Transverse colon (tissue), 4 donors: ENCODE results near the gene EZH1.

ENCODE experiments used
- EP300 ChIP-seq: sonication (generic); formaldehyde crosslinking; IDR thresholded peaks from one replicate; pipeline ENCODE4 v1.6.1; 2017; ENCODE audit warnings: antibody characterized with exemption, low read depth
- POLR2A ChIP-seq: fragments of 450-650 bp; IDR thresholded peaks from one replicate; pipeline ENCODE4 v1.6.1; 2016; ENCODE audit warnings: antibody characterized with exemption, mild to moderate bottlenecking, moderate library complexity
- POLR2AphosphoS5 ChIP-seq, 3 donors: sonication (generic); formaldehyde crosslinking; IDR thresholded peaks; one replicate each; pipeline ENCODE4 v1.6.1; 2016; ENCODE audit warnings: antibody characterized with exemption in 3 of 3
- TF ChIP-seq, protein P1 (sequence below), 5 experiments: fragments of 200-600 bp in 3 of 5; fragments of 450-650 bp in 2 of 5; sonication (generic) in 3 of 5; IDR thresholded peaks; 1 replicate in 2 of 5; 2 replicates in 3 of 5; pipeline ENCODE4 v1.5.1; 2016 to 2017; ENCODE audit warnings: antibody characterized with exemption in 5 of 5, inconsistent platforms in 3 of 5, mild to moderate bottlenecking in 2 of 5, moderate library complexity in 1 of 5

DNA sequence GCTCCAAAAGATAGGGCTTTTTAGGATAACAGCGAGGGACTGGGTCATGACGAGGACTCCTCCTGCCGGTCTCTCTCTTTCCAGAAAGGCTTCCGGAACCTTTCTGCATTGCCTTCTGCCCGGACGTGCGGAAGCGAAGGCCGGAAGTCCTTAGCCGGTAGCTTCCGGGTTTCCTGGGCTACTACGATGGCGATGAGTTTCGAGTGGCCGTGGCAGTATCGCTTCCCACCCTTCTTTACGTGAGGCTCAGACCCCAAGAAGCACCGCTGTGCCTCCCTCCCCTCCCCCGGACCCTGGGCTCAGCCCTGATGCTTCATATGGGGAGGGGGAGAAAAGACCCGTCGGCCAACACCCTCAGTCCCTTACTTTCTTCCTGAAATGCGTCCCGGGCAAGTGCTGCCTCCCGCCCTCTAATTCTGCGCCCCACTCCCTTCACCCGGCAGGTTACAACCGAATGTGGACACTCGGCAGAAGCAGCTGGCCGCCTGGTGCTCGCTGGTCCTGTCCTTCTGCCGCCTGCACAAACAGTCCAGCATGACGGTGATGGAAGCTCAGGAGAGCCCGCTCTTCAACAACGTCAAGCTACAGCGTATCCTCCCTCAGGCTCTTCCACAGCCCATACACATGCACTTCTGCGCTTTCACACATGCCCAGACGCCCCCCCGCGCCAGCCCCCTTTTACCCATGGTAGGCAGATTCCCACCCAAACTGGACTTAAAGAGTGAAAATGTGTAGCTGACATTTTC is 28.6 kb upstream of the EZH1 start, which contains the start of gene VPS25:
- TF ChIP-seq, protein P1, sequence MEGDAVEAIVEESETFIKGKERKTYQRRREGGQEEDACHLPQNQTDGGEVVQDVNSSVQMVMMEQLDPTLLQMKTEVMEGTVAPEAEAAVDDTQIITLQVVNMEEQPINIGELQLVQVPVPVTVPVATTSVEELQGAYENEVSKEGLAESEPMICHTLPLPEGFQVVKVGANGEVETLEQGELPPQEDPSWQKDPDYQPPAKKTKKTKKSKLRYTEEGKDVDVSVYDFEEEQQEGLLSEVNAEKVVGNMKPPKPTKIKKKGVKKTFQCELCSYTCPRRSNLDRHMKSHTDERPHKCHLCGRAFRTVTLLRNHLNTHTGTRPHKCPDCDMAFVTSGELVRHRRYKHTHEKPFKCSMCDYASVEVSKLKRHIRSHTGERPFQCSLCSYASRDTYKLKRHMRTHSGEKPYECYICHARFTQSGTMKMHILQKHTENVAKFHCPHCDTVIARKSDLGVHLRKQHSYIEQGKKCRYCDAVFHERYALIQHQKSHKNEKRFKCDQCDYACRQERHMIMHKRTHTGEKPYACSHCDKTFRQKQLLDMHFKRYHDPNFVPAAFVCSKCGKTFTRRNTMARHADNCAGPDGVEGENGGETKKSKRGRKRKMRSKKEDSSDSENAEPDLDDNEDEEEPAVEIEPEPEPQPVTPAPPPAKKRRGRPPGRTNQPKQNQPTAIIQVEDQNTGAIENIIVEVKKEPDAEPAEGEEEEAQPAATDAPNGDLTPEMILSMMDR (IDR thresholded peaks at IDR 0.05), result peak in 1 of 5 experiments; percentile 9
- TF ChIP-seq EP300, result no peak
- TF ChIP-seq POLR2AphosphoS5 (IDR thresholded peaks at IDR 0.05), result peak; percentile 53 to 86 (median 83)
- peak; percentile 68 for TF ChIP-seq POLR2A
